ENCODE measurements around the gene DEFB121.
"Not testable (repeated sequence)": the region's sequence is repeated elsewhere in the genome, so short reads cannot be mapped to it uniquely, and the experiment has no call there.

The DEFB121 gene, protein sequence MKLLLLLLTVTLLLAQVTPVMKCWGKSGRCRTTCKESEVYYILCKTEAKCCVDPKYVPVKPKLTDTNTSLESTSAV

DNA sequence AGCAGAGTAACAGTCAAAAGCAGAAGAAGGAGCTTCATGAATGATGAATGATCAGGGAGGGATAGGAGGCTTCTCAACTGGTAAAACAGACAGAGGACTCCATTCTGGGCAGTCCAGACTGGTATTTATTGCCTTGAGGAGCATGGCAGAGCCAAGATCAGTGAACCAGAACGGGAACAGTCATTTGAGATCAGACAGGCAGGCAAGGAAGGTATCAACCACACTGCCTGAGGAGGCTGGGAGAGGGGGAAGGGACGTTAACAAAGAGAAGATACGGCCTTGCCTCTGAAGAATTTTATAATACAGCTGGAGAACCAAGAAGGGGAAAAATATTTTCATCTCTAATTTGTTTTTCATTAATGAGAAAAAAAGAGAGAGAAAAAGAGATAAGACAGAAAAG, at the start of gene DEFB121:
DEFB121 (minus strand) TSS at position 101 of the 400 bp plus-strand sequence; CDS start at position 38, 63 bp downstream.
- DNase-seq: no peak

DNA sequence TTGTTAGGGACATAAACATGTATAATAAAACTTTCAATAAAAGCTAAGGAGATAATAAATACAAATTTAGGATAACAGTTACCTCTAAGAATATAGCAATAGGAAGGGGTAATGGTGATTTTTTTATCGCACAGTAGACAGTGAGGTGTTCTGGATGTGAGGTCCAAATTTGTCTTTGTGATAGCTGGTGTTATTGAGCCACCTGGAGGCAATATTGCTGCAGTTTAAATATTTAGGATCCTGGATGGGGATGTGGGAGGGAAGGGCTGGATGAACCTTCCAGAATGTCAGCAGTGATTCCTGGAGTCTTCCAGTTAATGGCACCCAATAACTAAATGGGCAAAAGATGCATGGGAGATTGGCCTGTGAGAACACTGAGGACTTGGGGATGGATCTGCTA, 48.3 kb upstream of the DEFB121 start:
- no peak for DNase-seq

DNA sequence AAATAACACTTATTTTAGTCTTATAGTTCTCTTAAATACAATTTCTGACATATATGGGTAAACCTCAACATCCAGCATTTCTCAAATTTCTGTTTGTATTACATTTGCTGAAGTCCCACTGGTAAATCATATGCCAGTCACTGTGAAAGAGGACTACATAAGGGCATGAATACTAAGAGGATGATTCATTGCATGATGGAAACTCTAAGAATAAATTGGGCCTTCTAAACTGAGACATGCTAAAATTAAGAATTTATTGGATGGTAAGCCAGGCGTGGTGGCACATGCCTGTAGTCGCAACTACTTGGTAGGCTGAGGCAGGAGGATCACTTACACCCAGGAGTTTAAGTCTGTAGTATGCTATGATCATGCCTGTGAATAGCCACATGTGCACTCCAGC, 46.6 kb upstream of the DEFB121 start:
- no peak for DNase-seq

DNA sequence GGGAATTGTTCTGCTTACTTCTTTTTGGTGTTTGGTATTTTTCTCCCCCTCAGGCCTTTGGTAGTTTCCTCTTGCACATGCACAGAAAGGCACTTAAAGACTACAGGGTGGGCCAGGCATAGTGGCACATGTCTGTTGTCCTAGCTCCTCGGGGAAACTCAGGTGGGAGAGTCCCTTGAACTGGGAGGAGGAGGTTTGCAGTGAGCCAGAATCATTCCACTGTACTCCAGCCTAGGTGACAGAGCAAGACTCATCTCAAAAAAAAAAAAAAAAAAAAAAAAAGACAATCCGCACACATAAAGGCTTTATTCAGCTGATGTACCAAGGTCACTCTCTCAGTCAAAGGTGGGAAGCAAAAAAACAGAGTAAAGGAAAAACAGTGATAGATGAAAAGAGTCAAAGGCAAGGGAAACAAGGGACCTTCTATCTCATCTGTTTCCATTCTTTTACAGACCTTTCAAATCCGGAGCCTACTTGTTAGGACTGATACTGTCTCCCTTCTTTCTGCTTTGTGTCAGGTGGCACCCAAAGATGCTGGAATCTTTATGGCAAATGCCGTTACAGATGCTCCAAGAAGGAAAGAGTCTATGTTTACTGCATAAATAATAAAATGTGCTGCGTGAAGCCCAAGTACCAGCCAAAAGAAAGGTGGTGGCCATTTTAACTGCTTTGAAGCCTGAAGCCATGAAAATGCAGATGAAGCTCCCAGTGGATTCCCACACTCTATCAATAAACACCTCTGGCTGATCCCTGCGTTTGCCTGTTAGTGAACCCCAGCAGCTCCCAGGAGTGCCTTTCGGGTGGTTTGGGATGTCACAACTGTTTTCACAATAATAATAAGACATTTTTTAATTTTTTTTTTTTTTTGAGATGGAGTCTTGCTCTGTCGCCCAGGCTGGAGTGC, 43.7 kb upstream of the DEFB121 start:
- no peak for DNase-seq

DNA sequence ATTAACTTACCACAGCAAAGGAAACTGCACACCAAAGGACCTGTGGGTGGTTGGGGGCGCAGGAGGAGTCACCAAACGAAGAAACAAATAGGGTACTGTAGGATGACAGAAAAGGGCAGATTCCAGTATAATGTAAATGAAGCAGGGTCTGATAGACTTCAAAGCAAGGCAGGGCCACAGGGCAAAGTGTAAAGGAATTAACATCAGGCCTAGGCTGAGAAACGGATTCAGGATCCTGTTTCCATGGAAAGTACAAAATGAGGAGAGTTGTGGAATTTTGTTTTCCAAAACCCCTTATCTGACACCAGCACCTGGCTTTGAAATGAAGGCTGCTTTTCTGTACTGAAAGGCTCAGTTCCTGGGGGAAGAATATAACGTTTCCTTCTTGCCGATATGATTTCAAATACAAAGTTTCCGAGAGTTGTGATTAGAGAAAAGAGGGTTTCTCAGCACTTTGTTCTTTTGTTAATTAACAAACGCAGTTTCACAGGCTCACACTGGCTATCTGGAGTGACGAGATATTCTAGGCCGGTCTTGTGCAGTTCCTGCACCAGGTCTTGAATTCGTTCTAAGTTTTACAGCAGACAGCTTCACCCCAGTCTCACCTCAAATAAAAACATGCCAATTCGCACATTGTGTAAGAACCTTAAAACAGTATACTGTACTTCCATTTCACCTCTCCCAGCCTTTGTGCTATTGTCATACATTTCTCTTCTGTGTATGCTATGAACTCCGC, 40.2 kb upstream of the DEFB121 start:
- no peak for DNase-seq

DNA sequence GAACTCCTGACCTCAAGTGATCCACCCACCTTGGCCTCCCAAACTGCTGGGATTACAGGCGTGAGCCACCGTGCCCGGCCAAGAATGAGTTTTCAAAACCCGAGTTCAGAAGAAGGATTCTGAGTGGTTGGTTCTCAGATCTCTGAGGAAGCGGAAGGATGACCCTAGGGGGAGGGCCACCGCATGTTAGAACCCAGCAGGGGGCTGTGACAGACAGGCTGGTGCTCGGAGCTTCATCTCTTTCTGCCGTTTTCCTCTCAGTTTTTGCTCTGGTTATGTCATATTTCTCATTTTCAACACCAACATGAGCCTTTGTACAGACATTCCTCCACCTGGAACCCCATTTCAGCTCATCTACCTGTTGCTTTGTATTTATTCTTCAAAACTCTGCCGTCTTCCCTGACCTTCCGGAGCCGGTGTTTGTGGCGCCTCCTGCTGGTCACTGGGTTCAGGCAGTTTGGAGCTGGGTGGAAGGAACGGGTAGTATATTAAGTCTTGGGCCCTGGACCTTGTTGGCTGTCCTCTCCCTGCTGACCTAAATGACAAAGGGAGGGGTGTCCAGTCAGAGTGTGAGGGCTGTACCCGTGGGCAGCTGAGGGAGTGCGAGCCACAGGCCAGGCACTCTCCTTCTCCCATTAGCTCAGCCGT, 34.1 kb upstream of the DEFB121 start, which contains the start of gene DEFB123:
DEFB123 (plus strand) TSS at position 621 of the 648 bp plus-strand sequence. CDS start 67 bp downstream, outside the sequence.
- DNase-seq: no peak

DNA sequence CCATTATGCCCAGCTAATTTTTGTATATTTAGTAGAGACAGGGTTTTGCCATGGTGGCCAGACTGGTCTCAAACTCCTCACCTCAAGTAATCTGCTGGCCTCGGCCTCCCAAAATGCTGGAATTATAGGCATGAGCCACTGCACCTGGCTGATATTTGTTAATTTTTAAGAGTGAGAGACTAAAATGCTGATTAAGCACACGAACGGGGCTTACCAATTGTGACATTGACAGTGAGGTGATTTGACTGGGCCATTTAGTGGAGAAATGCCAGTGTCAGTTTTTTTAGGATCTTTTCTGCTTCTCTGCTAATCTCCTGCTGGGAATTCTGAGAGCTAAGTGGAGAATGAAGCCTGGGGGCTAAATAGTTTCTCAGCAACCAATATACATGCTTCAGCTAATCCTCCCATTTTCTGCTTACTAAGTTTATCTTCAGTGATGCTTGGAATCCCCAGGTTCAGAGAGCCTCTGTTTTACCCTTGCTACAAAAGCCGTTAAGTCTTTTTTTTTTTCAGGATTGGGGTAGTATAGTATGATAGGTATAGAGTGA, 24.6 kb upstream of the DEFB121 start:
- no peak for DNase-seq

DNA sequence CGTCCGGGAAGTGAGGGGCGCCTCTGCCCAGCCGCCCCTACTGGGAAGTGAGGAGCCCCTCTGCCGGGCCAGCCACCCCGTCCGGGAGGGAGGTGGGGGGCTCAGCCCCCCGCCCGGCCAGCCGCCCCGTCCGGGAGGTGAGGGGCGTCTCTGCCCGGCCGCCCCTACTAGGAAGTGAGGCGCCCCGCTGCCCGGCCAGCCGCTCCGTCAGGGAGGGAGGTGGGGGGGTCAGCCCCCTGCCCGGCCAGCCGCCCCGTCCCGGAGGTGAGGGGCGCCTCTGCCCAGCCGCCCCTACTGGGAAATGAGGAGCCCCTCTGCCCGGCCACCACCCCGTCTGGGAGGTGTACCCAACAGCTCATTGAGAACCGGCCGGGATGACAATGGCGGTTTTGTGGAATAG, 21.6 kb upstream of the DEFB121 start:
- DNase-seq: not testable (repeated sequence)

DNA sequence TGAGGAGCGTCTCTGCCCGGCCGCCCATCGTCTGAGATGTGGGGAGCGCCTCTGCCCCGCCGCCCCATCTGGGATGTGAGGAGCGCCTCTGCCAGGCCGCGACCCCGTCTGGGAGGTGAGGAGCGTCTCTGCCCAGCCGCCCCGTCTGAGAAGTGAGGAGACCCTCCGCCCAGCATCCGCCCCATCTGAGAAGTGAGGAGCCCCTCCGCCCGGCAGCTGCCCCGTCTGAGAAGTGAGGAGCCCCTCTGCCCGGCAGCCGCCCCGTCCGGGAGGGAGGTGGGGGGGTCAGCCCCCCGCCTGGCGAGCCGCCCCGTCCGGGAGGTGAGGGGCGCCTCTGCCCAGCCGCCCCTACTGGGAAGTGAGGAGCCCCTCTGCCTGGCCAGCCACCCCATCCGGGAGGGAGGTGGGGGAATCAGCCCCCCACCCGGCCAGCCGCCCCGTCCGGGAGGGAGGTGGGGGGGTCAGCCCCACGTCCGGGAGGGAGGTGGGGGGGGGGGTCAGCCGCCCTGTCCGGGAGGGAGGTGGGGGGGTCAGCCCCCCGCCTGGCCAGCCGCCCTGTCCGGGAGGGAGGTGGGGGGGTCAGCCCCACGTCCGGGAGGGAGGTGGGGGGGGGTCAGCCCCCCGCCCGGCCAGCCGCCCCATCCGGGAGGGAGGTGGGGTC, 21.0 kb upstream of the DEFB121 start:
- not testable (repeated sequence) for DNase-seq

DNA sequence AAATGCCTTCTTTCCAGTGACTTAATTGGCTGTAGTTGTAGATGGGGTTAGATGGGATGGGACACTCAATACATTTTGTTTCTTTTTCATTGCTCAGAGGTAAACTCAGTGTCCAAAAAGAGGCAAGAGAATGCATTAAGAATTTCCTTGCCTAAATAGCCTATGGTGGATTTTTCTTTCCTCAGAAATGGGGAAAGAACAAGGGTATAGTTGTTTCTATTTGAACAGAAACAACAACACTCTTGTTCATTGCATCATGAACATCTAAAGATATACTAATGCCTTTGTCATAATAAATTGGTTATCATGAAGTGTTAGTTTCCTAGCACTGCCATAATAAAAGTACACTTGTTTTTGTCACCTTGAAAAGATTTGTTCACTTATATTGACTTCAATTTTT, 19.8 kb upstream of the DEFB121 start:
- no peak for DNase-seq

DNA sequence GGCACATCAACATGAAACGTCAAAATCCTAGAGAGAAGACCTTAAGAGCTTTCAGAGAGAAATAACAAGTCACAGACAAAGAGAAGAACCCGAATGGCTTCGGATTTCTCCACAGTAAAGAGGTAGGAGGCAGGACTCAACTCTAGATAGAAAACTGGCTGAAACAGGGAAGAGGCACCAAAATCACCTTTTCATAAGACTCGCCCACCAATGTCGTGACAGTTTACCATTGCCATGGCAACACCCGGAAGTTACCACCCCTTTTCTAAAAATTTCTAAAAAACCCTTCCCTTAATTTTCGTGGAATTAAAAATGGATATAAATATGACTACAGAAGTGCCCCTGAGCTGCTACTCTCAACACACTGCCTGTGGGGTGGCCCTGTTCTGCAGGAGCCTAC, 12.3 kb upstream of the DEFB121 start:
- DNase-seq: no peak

DNA sequence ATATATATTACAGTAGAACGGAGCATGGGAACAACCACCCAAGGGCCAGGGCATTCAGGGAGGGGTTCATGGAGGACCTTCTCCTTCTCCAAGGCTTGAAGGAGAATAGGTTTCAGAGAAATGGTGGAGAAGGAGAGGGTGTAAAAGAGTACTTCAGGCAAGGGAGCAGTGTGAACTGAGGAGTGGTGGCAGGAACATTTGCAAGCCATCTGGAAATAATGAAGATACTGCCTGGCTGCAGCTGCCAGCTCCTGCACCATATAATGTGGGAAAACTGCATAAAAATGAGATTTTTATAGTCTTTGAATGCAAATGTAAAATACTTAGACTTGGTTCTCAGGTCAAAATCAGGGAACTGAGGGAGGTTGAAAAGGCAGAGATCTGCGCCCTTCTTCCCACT, 9.6 kb upstream of the DEFB121 start:
- no peak for DNase-seq

DNA sequence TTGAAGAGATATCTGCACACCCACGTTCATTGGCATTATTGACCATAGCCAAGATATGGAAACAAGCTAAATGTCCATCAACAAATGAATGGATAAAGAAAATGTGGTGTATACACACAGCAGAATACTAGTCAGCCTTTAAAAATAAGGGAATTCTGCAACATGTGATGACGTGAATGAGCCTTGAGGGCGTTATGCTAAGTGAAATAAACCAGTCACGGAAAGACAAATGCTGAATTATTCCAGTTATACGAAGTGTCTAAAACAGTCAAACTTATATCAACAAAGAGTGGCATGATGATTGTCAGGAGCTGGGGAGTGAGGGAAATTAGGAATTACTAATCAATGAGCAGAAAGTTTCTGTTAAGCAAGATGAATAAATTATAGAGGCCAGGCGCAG, 8.4 kb upstream of the DEFB121 start:
- no peak for DNase-seq

DNA sequence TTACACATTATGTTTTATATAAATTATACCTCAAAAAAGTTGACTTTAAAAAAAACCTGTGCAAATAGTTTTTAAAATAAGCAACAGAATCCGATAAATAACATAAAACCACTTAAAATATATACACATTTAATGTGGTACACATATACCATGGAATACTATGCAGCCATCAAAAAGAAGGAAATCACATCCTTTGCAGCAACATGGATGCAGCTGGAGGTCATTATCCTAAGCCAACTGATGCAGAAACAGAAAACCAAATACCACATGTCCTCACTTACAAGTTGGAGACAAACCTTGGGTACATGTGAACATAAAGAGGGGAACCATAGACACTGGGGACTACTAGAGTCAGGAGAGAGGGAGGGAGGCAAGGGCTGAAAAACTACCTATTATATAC, 4.0 kb upstream of the DEFB121 start:
- no peak for DNase-seq

DNA sequence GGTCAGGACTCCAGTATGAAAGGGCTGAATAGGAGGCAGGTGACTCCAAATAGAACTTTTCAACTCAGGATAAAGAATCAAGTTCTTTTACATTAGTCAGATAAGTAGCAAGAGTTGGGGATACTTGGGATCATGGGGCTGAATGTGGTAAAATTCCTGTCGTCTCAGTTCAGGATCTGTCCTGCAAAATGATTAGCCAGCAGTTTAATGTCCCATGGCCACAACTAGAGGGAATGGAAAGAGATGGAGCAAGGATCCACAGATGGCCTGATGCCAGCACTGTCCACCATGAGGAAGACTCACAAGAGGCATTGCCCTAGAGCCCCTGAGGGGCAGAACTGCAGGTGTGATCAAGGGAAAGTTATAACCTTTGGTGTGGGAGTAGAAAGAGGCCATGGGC, 2.1 kb downstream of the DEFB121 start:
- DNase-seq: no peak

DNA sequence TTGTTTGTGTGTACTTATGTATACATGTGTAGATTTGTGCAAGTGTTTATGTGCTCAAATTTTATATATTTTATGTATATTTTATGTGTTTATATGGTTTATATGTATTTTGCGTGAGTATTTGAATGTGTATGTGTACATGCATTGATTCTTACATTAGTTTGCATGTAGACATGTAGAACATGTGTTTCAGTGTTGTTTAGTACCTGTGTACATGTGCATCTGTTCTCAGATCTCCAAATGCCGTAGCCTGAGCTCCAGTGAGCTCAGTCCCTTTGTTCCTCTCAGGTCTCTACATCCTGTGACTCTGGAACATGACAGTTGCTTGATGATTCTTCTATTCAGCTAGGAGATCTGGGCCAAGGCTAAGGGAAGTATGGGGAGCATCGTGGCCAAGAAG, 11.1 kb downstream of the DEFB121 start:
- DNase-seq: no peak

DNA sequence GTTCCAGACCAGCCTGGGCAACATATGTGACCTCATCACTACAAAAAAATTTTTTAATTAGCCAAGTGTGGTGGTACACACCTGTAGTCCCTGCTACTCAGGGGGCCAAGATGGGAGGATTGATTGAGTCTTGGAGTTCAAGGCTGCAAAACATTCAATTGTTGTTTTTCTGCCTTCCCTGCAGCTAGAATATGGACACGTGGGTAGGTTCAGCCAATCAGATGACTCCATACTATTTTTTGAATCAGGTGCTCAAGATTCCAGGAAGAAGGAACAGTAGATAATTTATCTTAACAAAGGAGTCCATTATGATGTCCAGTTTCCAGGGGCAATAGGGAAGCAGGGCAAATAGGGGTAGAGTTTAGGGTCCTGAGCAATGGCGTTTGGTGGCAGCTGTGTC, 13.2 kb downstream of the DEFB121 start:
- DNase-seq: no peak

DNA sequence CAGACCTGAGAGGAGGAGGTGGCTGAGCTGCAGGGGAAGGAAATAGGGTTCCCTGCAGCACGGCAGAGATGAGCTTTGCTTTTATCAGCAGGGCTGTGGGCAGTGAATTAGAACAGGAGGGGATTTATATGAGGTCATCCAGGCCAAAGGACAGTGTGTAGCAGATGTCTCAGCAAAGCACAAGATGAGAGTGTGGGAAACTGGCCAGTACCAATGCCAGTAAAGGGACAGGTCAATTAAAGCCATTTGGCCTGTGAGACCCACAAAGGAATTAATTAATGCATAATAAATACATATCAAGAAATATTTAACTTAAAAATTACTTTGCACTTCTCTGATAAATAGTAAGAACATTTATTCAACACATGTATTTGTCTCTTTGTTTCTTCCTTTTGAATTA, 15.5 kb downstream of the DEFB121 start, which contains the start of gene DEFB119:
DEFB119 (minus strand) TSS at position 101 of the 400 bp plus-strand sequence. CDS start 107 bp downstream, outside the sequence.
- no peak for DNase-seq

DNA sequence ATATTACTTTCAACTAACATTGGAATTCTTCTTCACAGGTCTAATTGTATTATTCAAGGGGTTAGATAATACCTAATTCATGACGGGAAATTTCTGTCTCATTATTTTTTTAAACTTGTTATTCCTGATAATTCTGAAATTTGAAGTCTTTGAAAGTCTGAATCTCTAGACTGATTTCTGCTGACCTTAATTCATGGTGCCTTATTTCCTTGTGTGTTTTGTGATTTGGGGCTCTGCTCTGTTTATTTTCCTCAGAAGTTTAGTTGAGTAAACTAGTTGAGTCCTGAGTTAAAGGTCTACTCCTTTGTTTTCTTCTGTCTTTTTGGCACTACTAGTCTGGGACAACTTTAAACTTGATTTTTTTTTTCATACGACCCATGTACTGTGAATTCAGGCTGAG, 31.7 kb downstream of the DEFB121 start:
- DNase-seq: no peak

DNA sequence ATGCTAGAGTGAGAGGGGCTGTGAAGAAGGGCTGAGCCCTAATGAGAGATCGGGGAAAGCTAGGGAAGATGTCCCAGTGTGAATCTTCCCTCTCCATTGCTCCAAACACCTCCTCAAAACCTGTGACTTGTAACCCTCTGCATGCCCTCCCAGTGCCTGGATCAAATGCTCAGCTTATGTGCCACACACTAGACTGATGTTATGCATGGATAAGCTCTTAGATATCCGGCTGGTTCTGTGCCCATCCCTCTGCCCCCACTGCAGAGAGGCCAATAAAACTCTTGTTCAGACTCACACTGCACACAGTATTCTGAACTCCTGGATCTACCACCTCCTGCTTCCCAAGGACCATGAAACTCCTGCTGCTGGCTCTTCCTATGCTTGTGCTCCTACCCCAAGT, 37.7 kb downstream of the DEFB121 start, which contains the start of gene DEFB118:
DEFB118 (plus strand) TSS at position 301 of the 400 bp plus-strand sequence; CDS start at position 351, 50 bp downstream.
- DNase-seq: no peak

DNA sequence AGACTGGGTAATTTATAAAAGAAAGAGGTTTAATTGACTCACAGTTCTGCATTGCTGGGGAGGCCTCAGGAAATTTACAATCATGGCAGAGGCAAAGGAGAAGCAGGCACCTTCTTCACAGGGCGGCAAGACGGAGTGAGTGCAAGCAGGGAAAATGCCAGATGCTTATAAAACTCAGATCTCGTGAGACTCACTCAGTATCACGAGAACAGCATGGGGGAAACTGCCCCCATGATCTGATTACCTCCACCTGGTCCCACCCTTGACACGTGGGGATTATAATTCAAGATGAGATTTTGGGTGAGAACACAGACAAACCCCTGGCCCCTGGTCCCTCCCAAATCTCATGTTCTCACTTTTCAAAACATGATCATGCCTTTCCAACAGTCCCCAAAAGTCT, 41.7 kb downstream of the DEFB121 start:
- not testable (repeated sequence) for DNase-seq
